GM12878 (cell line): ENCODE data around the gene SORBS1. TPM values are rescaled to one million over a fixed set of nuclear protein-coding genes. Genes with fewer than 3 reads are reported as not detected.

Experiments
- ATAC-seq: fragments of 200-7000 bp; cut with Tn5 transposase; 3 replicates; pipeline ENCODE4 v1.9.1; 2020; ENCODE audit warnings: mild to moderate bottlenecking, moderate library complexity
- BruUV-seq: library from RNA; stranded (reverse); fragments of 400-500 nt; replicated peaks from 2 replicates; lab custom pipeline; 2021; lab: Mats Ljungman, UMichigan
- CTCF ChIA-PET: fragments of 300-600 bp; sonication (Branson Sonifier 250); formaldehyde crosslinking; extraction: SDS; loops from one replicate; lab custom pipeline; 2021; ENCODE audit warnings: inconsistent platforms; lab: Yijun Ruan, JAX
- POLR2A ChIA-PET: fragments of 350-600 bp; formaldehyde crosslinking; extraction: SDS; loops from one replicate; lab custom pipeline; 2021; ENCODE audit warnings: inconsistent platforms; lab: Charles Lee
- RAD21 ChIA-PET: fragments of 300-600 bp; sonication (Branson Sonifier 250); formaldehyde crosslinking; loops from one replicate; lab custom pipeline; 2023; ENCODE audit warnings: antibody characterized with exemption; ENCODE audit not compliant: unreplicated experiment; lab: Charles Lee
- SMC1A ChIA-PET: fragments of 300-600 bp; sonication (Branson Sonifier 250); formaldehyde crosslinking; loops from one replicate; lab custom pipeline; 2023; ENCODE audit not compliant: unreplicated experiment, uncharacterized antibody; lab: Charles Lee
- DNase-seq: peaks from one replicate; pipeline ENCODE4 v3.0.0-alpha.2; 2011; ENCODE audit warnings: low read depth, low spot score
- FAIRE-seq: peaks from 3 replicates; lab custom pipeline; 2011; peaks lifted over from hg19 to GRCh38; lab: Jason Lieb, UNC
- H2AFZ ChIP-seq: 2 replicates; pipeline ENCODE4 v1.6.0; 2011; ENCODE audit warnings: low read depth, low read length, control low read depth; ENCODE audit not compliant: control insufficient read depth
- H3K27ac ChIP-seq: 2 replicates; pipeline ENCODE4 v1.5.1; 2011; ENCODE audit warnings: control low read depth; ENCODE audit not compliant: control insufficient read depth, insufficient read depth
- H3K27me3 ChIP-seq, 2 experiments: replicated peaks in 1 of 2; 2 replicates each; pipeline versions ENCODE4 v1.6.0 to v1.6.1; 2011; ENCODE audit warnings: low read length in 1 of 2; ENCODE audit not compliant: control insufficient read depth in 2 of 2, insufficient read depth in 2 of 2
- H3K36me3 ChIP-seq, 2 experiments: 2 replicates each; pipeline ENCODE4 v1.5.1; 2011; ENCODE audit warnings: low read length in 1 of 2; ENCODE audit not compliant: control insufficient read depth in 2 of 2, insufficient read depth in 2 of 2
- H3K4me1 ChIP-seq: 2 replicates; pipeline ENCODE4 v1.6.1; 2011; ENCODE audit warnings: mild to moderate bottlenecking, low read length, moderate library complexity, mixed read lengths; ENCODE audit not compliant: control insufficient read depth, insufficient read depth
- H3K4me2 ChIP-seq: 2 replicates; pipeline ENCODE4 v1.6.0; 2011; ENCODE audit warnings: control low read depth; ENCODE audit not compliant: control insufficient read depth, insufficient read depth
- H3K4me3 ChIP-seq: fragments of 200-600 bp; sonication (generic); 2 replicates; pipeline ENCODE4 v1.5.1; 2016
- H3K79me2 ChIP-seq: 2 replicates; pipeline ENCODE4 v1.6.0; 2011; ENCODE audit warnings: low read length; ENCODE audit not compliant: control insufficient read depth, insufficient read depth
- H3K9ac ChIP-seq: 2 replicates; pipeline ENCODE4 v1.8.0; 2011; ENCODE audit warnings: low read length, control low read depth, mixed read lengths; ENCODE audit not compliant: control insufficient read depth, insufficient read depth
- H3K9me3 ChIP-seq: replicated peaks from 3 replicates; pipeline ENCODE4 v1.5.1; 2011; ENCODE audit warnings: mild to moderate bottlenecking, low read length; ENCODE audit not compliant: control insufficient read depth, insufficient read depth
- H4K20me1 ChIP-seq: 2 replicates; pipeline ENCODE4 v1.6.0; 2011; ENCODE audit not compliant: control insufficient read depth, insufficient read depth
- CBFB ChIP-seq: IDR thresholded peaks from 2 replicates; pipeline ENCODE4 v1.6.1; 2016; ENCODE audit warnings: antibody characterized with exemption, low read depth
- EED ChIP-seq: sonication (generic); IDR thresholded peaks from 2 replicates; pipeline ENCODE4 v1.6.1; 2016; ENCODE audit warnings: antibody characterized with exemption, low read depth
- ESRRA ChIP-seq: IDR thresholded peaks from 2 replicates; pipeline ENCODE4 v1.6.1; 2012; ENCODE audit warnings: mild to moderate bottlenecking, low read length, improper control_type of control experiment
- ETV6 ChIP-seq, 2 experiments: fragments of 450-650 bp in 1 of 2; IDR thresholded peaks in 1 of 2; conservative IDR thresholded peaks in 1 of 2; 2 replicates each; pipeline ENCODE4 v1.6.1; 2014; ENCODE audit warnings: antibody characterized with exemption in 1 of 2, borderline replicate concordance in 1 of 2, low read depth in 1 of 2, mild to moderate bottlenecking in 1 of 2, moderate library complexity in 1 of 2
- GATAD2B ChIP-seq: fragments of 450-650 bp; conservative IDR thresholded peaks from 2 replicates; pipeline ENCODE4 v1.6.1; 2017; ENCODE audit warnings: low read depth, mild to moderate bottlenecking, moderate library complexity
- HDGF ChIP-seq: fragments of 450-650 bp; IDR thresholded peaks from 2 replicates; pipeline ENCODE4 v1.6.1; 2016; ENCODE audit warnings: antibody characterized with exemption
- NFXL1 ChIP-seq: fragments of 450-650 bp; IDR thresholded peaks from 2 replicates; pipeline ENCODE4 v1.6.1; 2017; ENCODE audit warnings: antibody characterized with exemption, mild to moderate bottlenecking, borderline replicate concordance
- POLR2AphosphoS5 ChIP-seq: IDR thresholded peaks from 2 replicates; pipeline ENCODE4 v1.6.1; 2011; ENCODE audit warnings: mild to moderate bottlenecking, low read length, inconsistent platforms
- RFX5 ChIP-seq: IDR thresholded peaks from 2 replicates; pipeline ENCODE4 v1.6.1; 2011; ENCODE audit warnings: low read depth, low read length, improper control_type of control experiment
- SIN3A ChIP-seq: IDR thresholded peaks from 2 replicates; pipeline ENCODE4 v1.6.1; 2012; ENCODE audit warnings: low read depth, low read length, improper control_type of control experiment
- SKIL ChIP-seq: fragments of 450-650 bp; IDR thresholded peaks from 2 replicates; pipeline ENCODE4 v1.6.1; 2017; ENCODE audit warnings: mild to moderate bottlenecking, low read depth, inconsistent platforms; ENCODE audit not compliant: poor library complexity, severe bottlenecking
- SREBF1 ChIP-seq: IDR thresholded peaks from 2 replicates; pipeline ENCODE4 v1.6.1; 2012; ENCODE audit warnings: mild to moderate bottlenecking, low read length
- SUPT20H ChIP-seq: IDR thresholded peaks from 2 replicates; pipeline ENCODE4 v1.6.1; 2011; ENCODE audit warnings: low read depth, mild to moderate bottlenecking, low read length, moderate library complexity, borderline replicate concordance; ENCODE audit not compliant: control insufficient read depth
- ZNF207 ChIP-seq: fragments of 450-650 bp; IDR thresholded peaks from 2 replicates; pipeline ENCODE4 v1.6.1; 2014; ENCODE audit warnings: antibody characterized with exemption, mild to moderate bottlenecking, borderline replicate concordance
- ZNF24 ChIP-seq: fragments of 450-650 bp; IDR thresholded peaks from 2 replicates; pipeline ENCODE4 v1.6.1; 2017; ENCODE audit warnings: antibody characterized with exemption, mild to moderate bottlenecking
- WGBS: methylation state at CpG from one replicate; pipeline ENCODE4 v1.1.6; 2016; ENCODE audit warnings: low lambda C conversion rate; ENCODE audit not compliant: insufficient replicate concordance, insufficient coverage; ENCODE audit errors: missing lambda C conversion rate; 5-methylcytosine and 5-hydroxymethylcytosine counted together
- in situ Hi-C: fragments of 300-500 bp; cut with MboI; formaldehyde crosslinking; loops from 9 replicates; pipeline ENCODE4 v1.14.3; 2018; ENCODE audit warnings: mixed read lengths
- intact Hi-C: fragments of 100-400 bp; cut with micrococcal nuclease; formaldehyde crosslinking; loops from one replicate; pipeline ENCODE4 v1.14.2; 2022; ENCODE audit not compliant: unreplicated experiment
- polyA plus RNA-seq, 11 experiments: library from polyadenylated mRNA; depleted of rRNA in 4 of 11; unstranded in 6 of 11; stranded (reverse) in 5 of 11; fragments of >200 nt; fragmentation: Nextera tagmentation in 4 of 11; fragmentation: Illumina TruSeq in 1 of 11; extraction: Ambion mirVana in 4 of 11; extraction: Trizol in 1 of 11; gene quantifications; 1 replicate in 1 of 11; 2 replicates in 10 of 11; pipeline versions ENCODE4 v1.2.1 to v1.2.3, GENCODE V29; 2011 to 2016; ENCODE audit warnings: inconsistent platforms in 2 of 11, missing spikeins in 2 of 11, low read depth in 1 of 11
- total RNA-seq, 4 experiments: library from RNA; depleted of rRNA in 3 of 4; stranded (reverse); fragments of >200 nt in 3 of 4; fragmentation: Illumina TruSeq in 1 of 4; extraction: Trizol in 1 of 4; gene quantifications; 2 replicates each; pipeline versions ENCODE4 v1.2.1 to v1.2.3, GENCODE V29; 2013 to 2021

Gene SORBS1
- total and polyA plus RNA-seq, 10 of the 15 experiments (the other 5 are each of a cell fraction or from before 2014, with no cell fraction given): 0.13 to 0.75 (median 0.39) TPM

GRCh38 chr10:95454940-95455339 is 106.2 kb downstream of the SORBS1 start:
- in situ Hi-C loops: no loop called here
- no peaks in the 10 kb centered on the region for H3K36me3 ChIP-seq

DNA sequence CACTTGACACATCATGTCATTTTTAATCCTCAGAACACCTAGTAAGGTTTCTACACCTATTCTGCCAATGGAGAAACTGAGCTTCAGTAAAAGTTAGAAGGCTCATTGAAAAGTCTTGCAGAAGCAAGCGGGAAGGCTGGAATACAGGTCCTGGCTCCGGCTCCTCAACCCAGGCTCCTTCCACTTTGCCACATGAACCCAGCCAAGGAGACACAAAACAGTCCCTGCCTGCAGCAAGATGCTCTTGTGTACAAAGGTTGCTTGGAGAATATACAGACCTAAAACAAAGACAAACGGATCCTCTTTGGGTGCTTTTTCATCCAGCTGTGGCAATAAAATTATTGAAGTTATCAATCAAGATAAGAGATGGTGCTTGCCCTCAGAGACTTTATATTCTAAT is 106.8 kb downstream of the SORBS1 start:
- no peak overlapping the region for H3K4me3 ChIP-seq
- TF ChIP-seq SIN3A (no peak), SKIL (no peak), NFXL1 (no peak), CBFB (no peak), SREBF1 (no peak), SUPT20H (no peak), EED (no peak), ETV6 (conservative IDR thresholded peaks at IDR 0.05 in 1 of 2, IDR thresholded peaks at IDR 0.05 in 1 of 2; ENCODE audit: borderline replicate concordance in 1 of 2, low read depth in 1 of 2) (no peak), ESRRA (no peak), RFX5 (no peak), HDGF (no peak), GATAD2B (no peak), ZNF207 (no peak)
- TF ChIP-seq, all 136 proteins: peak for 0
- no TSS peak for BruUV-seq
- ChIA-PET CTCF (interaction anchor here (1.2 to 2.1 kb wide), 2 partner anchors 79 to 80 kb away, joined by 3 to 8 read pairs; no protein-coding TSS in a partner anchor), RAD21 (no interaction called here), SMC1A (no interaction called here), POLR2A (no interaction called here)
- Histone ChIP-seq H4K20me1 (no peaks in the 10 kb centered on the region), H3K4me2 (no peak overlapping the region), H2AFZ (no peak overlapping the region), H3K79me2 (no peaks in the 10 kb centered on the region), H3K27me3 (no peaks in the 10 kb centered on the region; a peak in 1 of 4 replicates), H3K4me1 (no peaks in the 10 kb centered on the region), H3K9ac (no peak overlapping the region), H3K36me3 (no peaks in the 10 kb centered on the region), H3K27ac (no peak overlapping the region), H3K9me3 (no peaks in the 10 kb centered on the region)
- in situ Hi-C loops (no loop called here), intact Hi-C loops (no loop called here)
- DNase-seq: no peak
- FAIRE-seq: no peak
- ATAC-seq: no peak
- 56% methylated on average over 3 of the region's 3 CpGs for WGBS

More at GRCh38 chr10:95454940-95455339, 106.2 kb downstream of the SORBS1 start:
- ChIA-PET CTCF (interaction anchor here (0.7 to 2.1 kb wide), 4 partner anchors 12 to 81 kb away, joined by 3 to 8 read pairs (median 4); no protein-coding TSS in a partner anchor), RAD21 (no interaction called here), POLR2A (no interaction called here), SMC1A (interaction anchor here (0.8 kb wide), 1 partner anchor 9 kb away, joined by 3 read pairs; no protein-coding TSS in a partner anchor)
- Histone ChIP-seq H3K27ac (no peak overlapping the region), H3K79me2 (no peaks in the 10 kb centered on the region), H3K4me1 (no peaks in the 10 kb centered on the region), H3K9ac (no peak overlapping the region), H4K20me1 (no peaks in the 10 kb centered on the region)
- intact Hi-C loops: no loop called here
- WGBS: 13% methylated on average over 4 of the region's 4 CpGs
- BruUV-seq: no TSS peak
- TF ChIP-seq POLR2AphosphoS5 (no peak), ZNF24 (no peak)
- TF ChIP-seq, all 136 proteins: peak for 0
- H2AFZ ChIP-seq: no peak overlapping the region
- no peak overlapping the region for H3K4me2 ChIP-seq
- DNase-seq (no peak), FAIRE-seq (no peak), ATAC-seq (no peak)
- H3K9me3 ChIP-seq: no peaks in the 10 kb centered on the region
- H3K27me3 ChIP-seq: peaks cover 0 to 2% of the 10 kb centered on the region in 2 experiments; a peak in 1 of 4 replicates
- no peak overlapping the region for H3K4me3 ChIP-seq
